T-helper 17 cell (primary cell): ENCODE data around the gene ATP11A. TPM values are rescaled to one million over a fixed set of nuclear protein-coding genes. Genes with fewer than 3 reads are reported as not detected.
"Not testable (repeated sequence)": the region's sequence is repeated elsewhere in the genome, so short reads cannot be mapped to it uniquely, and the experiment has no call there.

Experiments
- ATAC-seq: fragments of 150-1000 bp; cut with Tn5 transposase; 2 replicates; pipeline ENCODE4 v1.10.0; 2021; ENCODE audit warnings: mild to moderate bottlenecking, moderate library complexity
- DNase-seq, 3 donors: peaks; one replicate each; pipeline versions ENCODE4 v3.0.0 to v3.0.0-alpha.2; 2020 to 2021
- H3K9me3 ChIP-seq: one replicate; pipeline ENCODE4 v1.7.0; 2013; ENCODE audit warnings: low read length, mild to moderate bottlenecking; ENCODE audit not compliant: control insufficient read depth, poor library complexity, severe bottlenecking
- H3K27ac Mint-ChIP-seq: one replicate; pipeline ENCODE4 v1.8.0; 2022; ENCODE audit warnings: mild to moderate bottlenecking, moderate library complexity, mixed read lengths
- H3K27me3 Mint-ChIP-seq: one replicate; pipeline ENCODE4 v1.8.0; 2022; ENCODE audit warnings: mixed read lengths
- H3K36me3 Mint-ChIP-seq: one replicate; pipeline ENCODE4 v1.8.0; 2022; ENCODE audit warnings: low read depth, mixed read lengths
- H3K4me1 Mint-ChIP-seq: one replicate; pipeline ENCODE4 v1.8.0; 2022; ENCODE audit warnings: mild to moderate bottlenecking, mixed read lengths
- H3K4me3 Mint-ChIP-seq: one replicate; pipeline ENCODE4 v1.8.0; 2022; ENCODE audit warnings: mild to moderate bottlenecking, moderate library complexity, mixed read lengths
- total RNA-seq, 4 donors: library from RNA in 2 of 4; stranded (reverse) in 2 of 4; gene quantifications; one replicate each; pipeline ENCODE4 v1.2.3 and lab custom pipeline; 2022 to 2026

ATP11A gene
- total RNA-seq, 2 donors from 2014 or later, result 56.8 to 79.5 TPM

DNA sequence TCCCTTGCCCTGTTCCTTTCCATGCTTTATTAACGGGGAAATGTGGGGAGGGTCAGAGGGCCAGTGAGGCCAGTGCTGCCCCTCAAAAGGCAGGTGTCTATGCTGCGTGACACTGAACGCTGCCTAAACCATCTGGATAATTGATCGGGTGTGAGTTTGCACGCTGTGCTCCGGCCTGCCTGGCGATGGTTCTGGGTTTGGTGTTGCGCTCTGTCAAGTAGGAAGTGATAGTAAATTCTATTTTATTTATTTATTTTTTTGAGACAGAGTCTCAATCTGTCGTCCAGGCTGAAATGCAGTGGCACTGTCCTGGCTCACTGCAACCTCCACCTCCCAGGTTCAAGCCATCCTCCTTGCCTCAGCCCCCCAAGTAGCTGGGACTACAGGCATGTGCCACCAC, 86.5 kb downstream of the ATP11A start:
- DNase-seq, result no peak
- no peaks in the 10 kb centered on the region for H3K9me3 ChIP-seq
- no peak overlapping the region for H3K27ac Mint-ChIP-seq
- no peaks in the 10 kb centered on the region for H3K36me3 Mint-ChIP-seq
- no peaks in the 10 kb centered on the region for H3K27me3 Mint-ChIP-seq
- peaks cover 7% of the 10 kb centered on the region for H3K4me1 Mint-ChIP-seq
- ATAC-seq, result no peak
- no peak overlapping the region for H3K4me3 Mint-ChIP-seq

DNA sequence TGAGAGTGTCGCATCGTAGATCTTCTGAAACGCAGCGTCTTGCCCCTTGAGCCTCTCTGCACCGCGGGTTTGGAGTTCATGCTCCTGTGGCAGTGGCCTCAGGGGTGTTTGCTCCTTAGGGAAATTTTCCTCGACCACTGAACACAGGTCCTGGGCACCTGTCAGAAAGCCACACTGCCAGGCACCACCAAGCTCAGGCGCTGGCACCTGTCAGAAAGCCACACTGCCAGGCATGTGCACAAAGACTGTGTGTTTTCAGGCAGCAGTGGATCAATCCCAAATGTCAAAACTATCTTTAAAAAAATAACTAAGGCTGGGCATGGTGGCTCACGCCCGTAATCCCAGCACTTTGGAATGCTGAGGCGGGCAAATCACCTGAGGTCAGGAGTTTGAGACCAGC, 87.1 kb downstream of the ATP11A start:
- no peak for ATAC-seq
- no peaks in the 10 kb centered on the region for H3K9me3 ChIP-seq
- H3K36me3 Mint-ChIP-seq, result no peaks in the 10 kb centered on the region

DNA sequence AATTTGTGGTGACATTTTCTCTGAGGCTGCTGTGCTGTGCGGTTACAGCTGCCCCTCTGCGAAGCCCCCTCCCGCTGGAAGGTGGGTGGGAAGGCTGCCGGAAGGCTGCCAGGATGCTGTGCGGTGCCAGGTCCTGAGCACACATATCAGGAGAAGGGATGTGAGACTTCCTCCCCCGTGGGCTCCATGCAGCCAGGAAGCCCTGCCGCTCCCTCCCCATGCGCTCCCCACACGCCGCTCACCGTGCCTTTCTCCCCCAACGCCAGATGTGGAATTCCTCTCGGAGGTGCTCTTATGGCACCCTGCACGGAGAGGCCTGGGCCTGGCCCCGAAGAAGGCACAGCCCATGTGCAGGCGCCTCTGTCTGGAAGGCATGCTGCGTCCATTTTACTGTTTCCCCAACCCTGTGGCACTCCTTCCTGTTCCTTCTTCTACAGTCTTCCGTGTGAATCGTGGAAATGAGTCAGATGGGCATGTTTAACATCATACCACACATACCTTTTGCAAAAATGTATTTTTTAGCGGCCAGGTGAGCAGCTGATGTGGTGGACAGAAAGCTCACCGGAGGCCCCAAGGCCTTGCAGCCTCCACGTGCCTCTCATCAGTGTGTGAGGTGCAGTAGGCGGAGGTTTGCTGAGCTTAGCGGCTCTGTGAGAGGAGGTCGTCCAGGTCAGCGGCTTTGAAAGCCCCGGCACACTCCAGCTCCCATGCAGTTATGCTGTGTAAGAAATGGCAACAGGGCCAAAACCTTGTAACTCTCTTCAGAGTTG, 88.0 kb downstream of the ATP11A start:
- Mint-ChIP-seq H3K27ac (no peak overlapping the region), H3K36me3 (no peaks in the 10 kb centered on the region)
- DNase-seq, result no peak

More for the DNA sequence above, 87.1 kb downstream of the ATP11A start:
- Mint-ChIP-seq H3K4me3 (no peak overlapping the region), H3K27ac (no peak overlapping the region), H3K4me1 (peaks cover 8% of the 10 kb centered on the region), H3K27me3 (no peaks in the 10 kb centered on the region)
- DNase-seq, result no peak

DNA sequence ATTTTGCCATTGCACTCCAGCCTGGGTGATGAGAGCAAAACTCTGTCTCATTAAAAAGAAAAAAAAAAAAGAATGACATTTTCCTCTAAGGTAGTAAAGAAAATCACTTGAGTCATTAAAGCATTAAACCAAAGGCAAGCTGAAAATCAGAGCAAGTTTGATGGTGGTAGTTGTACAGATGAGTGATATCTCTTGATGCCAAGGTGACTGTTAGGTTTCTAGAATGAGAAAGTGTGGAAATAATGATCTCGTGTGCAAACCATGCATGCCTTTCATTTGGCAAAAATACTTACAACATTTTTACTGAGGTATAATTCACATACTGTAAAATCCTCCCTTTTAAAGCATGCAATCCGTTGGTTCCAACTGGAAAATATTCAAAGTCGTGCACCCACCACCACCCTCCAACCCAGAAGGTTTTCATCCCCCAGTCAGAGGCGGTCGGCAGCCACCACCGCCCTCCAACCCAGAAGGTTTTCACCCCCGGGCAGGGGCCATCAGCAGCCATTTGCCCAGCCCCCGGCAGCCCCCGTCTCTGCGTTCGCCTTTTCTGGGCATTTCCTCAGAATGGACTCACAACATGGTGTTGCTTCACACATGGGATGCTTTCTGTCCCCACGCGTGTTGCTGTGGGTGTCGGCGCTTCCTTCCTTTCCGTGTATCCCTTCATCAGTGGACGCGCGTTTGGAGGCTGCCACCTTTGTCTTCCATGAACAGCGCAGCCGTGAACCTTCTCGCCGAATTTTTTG, 90.2 kb downstream of the ATP11A start:
- H3K9me3 ChIP-seq, result no peaks in the 10 kb centered on the region
- peaks cover 10% of the 10 kb centered on the region for H3K4me1 Mint-ChIP-seq
- ATAC-seq, result no peak
- no peaks in the 10 kb centered on the region for H3K27me3 Mint-ChIP-seq
- H3K27ac Mint-ChIP-seq, result no peak overlapping the region
- H3K36me3 Mint-ChIP-seq, result no peaks in the 10 kb centered on the region
- no peak for DNase-seq
- no peak overlapping the region for H3K4me3 Mint-ChIP-seq

More for the DNA sequence above, 88.0 kb downstream of the ATP11A start:
- Mint-ChIP-seq H3K27me3 (no peaks in the 10 kb centered on the region), H3K4me3 (no peak overlapping the region), H3K4me1 (peaks cover 10% of the 10 kb centered on the region)
- H3K9me3 ChIP-seq, result no peaks in the 10 kb centered on the region
- no peak for ATAC-seq

DNA sequence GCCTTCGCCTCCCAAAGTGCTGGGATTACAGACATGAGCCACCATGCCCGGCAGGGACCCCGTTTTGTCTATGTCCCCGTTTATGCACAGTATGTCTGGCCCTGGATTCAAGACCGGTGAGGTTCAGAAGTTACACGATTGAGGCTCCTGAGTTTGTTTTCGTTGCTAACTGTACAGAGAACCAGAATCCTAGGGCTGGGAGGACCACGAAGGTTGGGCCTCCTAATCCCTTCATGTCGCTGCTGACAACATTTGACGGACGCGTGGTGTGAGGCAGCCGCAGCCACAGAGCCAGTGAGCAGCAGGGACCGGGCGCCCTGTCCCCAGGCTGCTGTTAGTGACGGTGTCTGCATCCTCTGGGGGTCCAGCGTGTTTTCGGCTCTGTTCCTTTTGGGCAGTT, 91.4 kb downstream of the ATP11A start:
- H3K4me3 Mint-ChIP-seq, result no peak overlapping the region
- no peak overlapping the region for H3K27ac Mint-ChIP-seq
- H3K36me3 Mint-ChIP-seq, result peaks cover 2% of the 10 kb centered on the region
- DNase-seq (no peak), ATAC-seq (no peak)
- peaks cover 10% of the 10 kb centered on the region for H3K4me1 Mint-ChIP-seq
- H3K9me3 ChIP-seq, result no peaks in the 10 kb centered on the region
- no peaks in the 10 kb centered on the region for H3K27me3 Mint-ChIP-seq

- H3K4me3 Mint-ChIP-seq, result no peak overlapping the region
- DNase-seq (no peak), ATAC-seq (no peak)
- H3K9me3 ChIP-seq, result no peaks in the 10 kb centered on the region
- peaks cover 4% of the 10 kb centered on the region for H3K36me3 Mint-ChIP-seq
- H3K27ac Mint-ChIP-seq, result no peak overlapping the region
- H3K4me1 Mint-ChIP-seq, result peaks cover 10% of the 10 kb centered on the region
- no peaks in the 10 kb centered on the region for H3K27me3 Mint-ChIP-seq
These were observed 92.1 kb downstream of the ATP11A start for GRCh38 chr13:112781881-112782361.

DNA sequence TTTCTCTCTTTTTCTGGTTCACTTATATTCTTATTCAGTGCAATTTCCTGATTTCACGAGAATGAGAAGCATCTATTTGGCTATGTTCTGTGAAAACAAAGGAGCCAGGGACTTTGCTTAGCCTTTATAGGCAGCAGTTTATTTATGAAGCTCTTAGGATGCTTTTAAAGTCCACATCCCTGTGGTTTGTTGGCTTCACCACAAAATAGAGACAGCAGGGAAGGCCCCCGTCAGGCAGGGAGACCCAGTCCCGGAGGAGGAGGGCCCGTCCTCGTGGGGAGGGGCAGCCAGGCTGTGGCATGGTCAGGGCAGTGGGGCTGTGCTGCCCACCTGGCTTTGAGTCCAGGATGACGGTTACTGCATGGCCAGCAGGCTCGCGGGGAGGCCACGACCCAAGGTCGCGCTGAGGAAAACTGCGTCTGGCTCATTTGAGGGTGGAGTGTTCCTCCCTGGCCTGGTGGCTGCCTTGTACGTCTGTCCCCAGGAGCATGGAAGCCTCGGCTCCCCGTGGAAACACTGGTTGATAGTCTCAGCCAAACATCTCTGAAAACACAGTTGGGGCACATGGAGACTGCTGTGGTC, 92.7 kb downstream of the ATP11A start:
- Mint-ChIP-seq H3K4me1 (peaks cover 10% of the 10 kb centered on the region), H3K27ac (no peak overlapping the region), H3K4me3 (no peak overlapping the region), H3K27me3 (no peaks in the 10 kb centered on the region), H3K36me3 (peaks cover 4% of the 10 kb centered on the region)
- no peaks in the 10 kb centered on the region for H3K9me3 ChIP-seq
- DNase-seq (no peak), ATAC-seq (no peak)

DNA sequence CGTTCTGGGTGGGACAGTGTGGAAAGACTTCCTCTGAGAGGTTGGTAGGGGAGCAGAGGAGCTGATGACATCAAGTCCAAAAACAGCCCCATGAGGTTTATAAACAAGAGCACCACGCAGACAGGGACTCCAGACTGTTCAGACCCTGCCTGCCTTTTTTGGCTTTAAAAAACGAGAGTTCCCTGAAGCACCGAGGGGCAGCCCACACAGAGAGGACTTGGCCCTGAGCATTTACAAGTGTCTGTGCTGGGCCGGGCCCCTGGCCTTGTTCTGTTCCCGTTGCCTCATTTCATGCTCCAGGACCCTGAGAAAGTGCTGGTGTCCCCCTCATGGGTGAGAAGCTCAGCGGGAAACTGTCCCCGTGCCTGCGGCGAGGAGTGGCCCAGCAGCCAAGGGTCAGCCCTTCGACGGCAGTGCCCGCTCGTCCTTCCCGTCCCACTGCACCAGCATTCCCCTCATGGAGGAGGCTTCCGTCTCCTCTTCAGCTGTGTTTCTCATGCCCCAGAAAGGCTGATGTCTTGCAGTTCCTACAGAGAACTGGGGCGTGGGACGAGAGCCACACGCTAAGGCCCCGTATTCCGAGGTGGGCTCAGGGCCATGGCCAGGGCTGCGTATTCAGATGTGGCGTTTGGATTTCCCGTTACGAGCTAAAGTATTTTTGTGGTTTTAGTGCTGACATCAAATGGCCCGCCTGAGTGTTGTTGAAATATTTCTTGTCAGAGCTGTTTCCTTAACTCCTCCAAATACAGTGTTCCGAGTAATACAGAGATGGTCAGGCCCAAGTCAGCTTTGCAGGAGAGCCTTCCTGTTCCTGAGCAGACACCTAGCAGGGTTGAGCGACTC, 93.5 kb downstream of the ATP11A start:
- Mint-ChIP-seq H3K36me3 (peaks cover 4% of the 10 kb centered on the region), H3K27ac (peak overlapping the region; percentile 68)
- no peak for DNase-seq

GRCh38 chr13:112783978-112784371, 94.1 kb downstream of the ATP11A start:
- ATAC-seq, result no peak
- H3K27ac Mint-ChIP-seq, result peak overlapping the region; percentile 68
- no peak for DNase-seq

More for the DNA sequence above, 93.5 kb downstream of the ATP11A start:
- Mint-ChIP-seq H3K4me1 (peaks cover 7% of the 10 kb centered on the region), H3K27me3 (no peaks in the 10 kb centered on the region), H3K4me3 (no peak overlapping the region)
- ATAC-seq, result no peak
- no peaks in the 10 kb centered on the region for H3K9me3 ChIP-seq

GRCh38 chr13:112784811-112785482, 95.1 kb downstream of the ATP11A start:
- no peak overlapping the region for H3K27ac Mint-ChIP-seq
- DNase-seq, result no peak
- H3K4me3 Mint-ChIP-seq, result no peak overlapping the region

More at GRCh38 chr13:112783978-112784371, 94.1 kb downstream of the ATP11A start:
- no peaks in the 10 kb centered on the region for H3K27me3 Mint-ChIP-seq
- no peaks in the 10 kb centered on the region for H3K9me3 ChIP-seq
- H3K4me1 Mint-ChIP-seq, result peaks cover 7% of the 10 kb centered on the region
- H3K4me3 Mint-ChIP-seq, result no peak overlapping the region
- peaks cover 4% of the 10 kb centered on the region for H3K36me3 Mint-ChIP-seq

DNA sequence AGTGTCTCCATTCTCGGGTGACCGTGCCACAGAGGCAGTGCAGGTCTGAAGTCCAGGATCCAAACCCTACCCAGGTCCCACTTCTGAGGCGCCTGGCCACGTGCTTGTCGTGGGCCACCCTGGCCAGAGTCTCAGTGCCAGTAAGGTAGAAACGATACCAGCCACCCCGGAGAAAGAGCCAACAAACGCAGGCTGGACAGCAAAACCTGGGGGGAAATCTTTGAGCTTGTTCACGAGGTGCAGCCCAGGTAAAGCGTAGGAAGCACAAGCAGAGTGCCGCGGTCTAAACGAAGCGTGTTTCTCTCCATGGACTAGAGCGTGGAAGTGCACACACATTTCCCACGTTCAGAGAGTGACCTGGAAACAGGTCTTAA, 95.6 kb downstream of the ATP11A start:
- ATAC-seq (no peak), DNase-seq (no peak)
- peaks cover 7% of the 10 kb centered on the region for H3K4me1 Mint-ChIP-seq
- peaks cover 4% of the 10 kb centered on the region for H3K36me3 Mint-ChIP-seq
- H3K27ac Mint-ChIP-seq, result no peak overlapping the region
- H3K27me3 Mint-ChIP-seq, result no peaks in the 10 kb centered on the region
- no peaks in the 10 kb centered on the region for H3K9me3 ChIP-seq
- no peak overlapping the region for H3K4me3 Mint-ChIP-seq

More at GRCh38 chr13:112784811-112785482, 95.1 kb downstream of the ATP11A start:
- Mint-ChIP-seq H3K4me1 (peaks cover 7% of the 10 kb centered on the region), H3K27me3 (no peaks in the 10 kb centered on the region), H3K36me3 (peaks cover 4% of the 10 kb centered on the region)
- no peaks in the 10 kb centered on the region for H3K9me3 ChIP-seq
- no peak for ATAC-seq

DNA sequence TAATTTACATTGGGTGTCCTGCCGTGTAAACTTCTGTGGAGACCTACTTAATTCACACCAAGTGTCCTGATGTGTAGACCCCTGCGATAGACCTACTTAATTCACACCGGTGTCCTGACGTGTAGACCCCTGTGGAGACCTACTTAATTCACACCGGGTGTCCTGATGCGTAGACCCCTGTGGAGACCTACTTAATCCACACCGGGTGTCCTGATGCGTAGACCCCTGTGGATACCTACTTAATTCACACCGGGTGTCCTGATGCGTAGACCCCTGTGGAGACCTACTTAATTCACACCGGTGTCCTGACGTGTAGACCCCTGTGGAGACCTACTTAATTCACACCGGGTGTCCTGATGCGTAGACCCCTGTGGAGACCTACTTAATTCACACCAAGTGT, 97.0 kb downstream of the ATP11A start:
- H3K27me3 Mint-ChIP-seq, ATAC-seq, H3K4me1 Mint-ChIP-seq, H3K9me3 ChIP-seq, H3K36me3 Mint-ChIP-seq, DNase-seq, H3K27ac Mint-ChIP-seq, H3K4me3 Mint-ChIP-seq: not testable (repeated sequence)
